ENCODE measurements around the gene TP53I13.

The TP53I13 gene

DNA sequence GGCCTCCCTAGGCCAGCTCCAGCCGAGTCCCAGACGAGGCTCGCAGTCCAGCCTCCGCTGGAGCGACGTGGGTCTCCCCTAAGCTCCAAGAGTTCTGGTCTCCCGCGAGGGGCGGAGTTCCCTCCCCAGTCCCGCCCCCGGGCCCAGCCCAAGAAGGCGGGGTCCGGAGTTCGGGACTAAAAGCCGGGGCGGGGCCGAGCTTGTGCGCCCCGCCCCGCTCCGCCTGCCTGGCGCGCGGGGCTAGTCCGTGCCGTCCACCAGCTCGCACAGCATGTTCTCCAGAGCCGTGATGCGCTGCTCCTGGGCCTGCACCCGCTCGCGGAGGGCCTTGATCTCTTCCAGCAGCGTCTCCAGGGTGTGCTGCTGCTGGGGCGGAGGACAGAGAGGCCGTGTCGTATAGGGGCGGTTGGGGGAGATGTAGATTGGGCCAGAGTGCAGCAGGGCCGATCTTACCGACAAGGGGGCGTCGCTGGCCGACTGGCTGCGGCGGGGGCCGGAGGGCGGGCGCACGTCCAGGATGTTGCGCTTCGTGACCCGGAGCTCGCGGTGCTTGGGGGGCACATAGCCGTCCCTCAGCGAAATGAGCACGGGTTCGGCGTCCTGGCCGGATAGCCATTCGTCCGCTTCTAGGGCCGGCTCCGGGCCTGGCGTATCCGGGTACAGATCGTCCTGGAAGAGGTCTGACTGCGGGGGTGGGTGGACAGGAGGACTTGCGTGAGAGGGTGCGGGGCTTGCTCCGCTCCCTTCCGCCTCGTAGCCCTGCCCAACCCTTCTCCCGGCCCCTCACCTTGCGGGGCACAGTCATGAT lies 47.2 kb downstream of the TP53I13 start:
- DNase-seq (ENCODE audit: low read depth), result peak; percentile 79

DNA sequence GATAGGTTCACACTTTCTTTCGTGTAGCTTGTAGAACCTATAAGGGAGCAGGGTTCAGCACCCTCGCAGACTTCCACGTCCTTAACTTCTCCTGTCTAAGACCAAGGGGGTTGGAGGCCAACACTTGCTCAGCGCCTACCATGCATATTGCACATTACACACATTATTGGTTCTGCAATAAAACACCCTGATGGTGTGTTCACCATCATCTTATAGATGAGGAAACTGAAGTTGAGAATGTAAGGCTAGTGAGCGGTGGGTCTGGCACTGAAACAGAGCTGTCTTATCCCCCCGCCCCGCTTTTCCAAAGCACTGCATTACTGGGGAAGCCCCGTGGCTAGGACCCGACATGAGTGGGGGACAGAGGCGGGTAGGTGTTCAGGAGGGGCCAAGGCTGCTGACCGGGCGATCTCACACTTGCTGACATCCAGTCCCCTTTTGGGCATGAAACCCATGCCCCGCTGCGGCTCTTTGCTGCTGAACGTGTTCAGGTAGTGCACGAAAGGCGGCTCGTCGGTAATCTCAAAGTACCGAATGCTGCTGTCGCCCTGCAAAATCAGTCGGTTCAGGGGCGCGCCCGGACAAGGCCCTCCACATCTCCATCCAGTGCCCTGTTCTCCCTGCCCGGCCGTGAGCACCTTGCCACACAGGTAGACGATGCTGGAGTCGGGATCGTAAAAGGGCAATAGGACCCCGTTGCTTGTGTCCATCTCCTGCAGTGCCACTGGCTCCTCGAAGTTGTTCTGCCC lies 48.0 kb downstream of the TP53I13 start:
- no peak for DNase-seq (ENCODE audit: low read depth)

DNA sequence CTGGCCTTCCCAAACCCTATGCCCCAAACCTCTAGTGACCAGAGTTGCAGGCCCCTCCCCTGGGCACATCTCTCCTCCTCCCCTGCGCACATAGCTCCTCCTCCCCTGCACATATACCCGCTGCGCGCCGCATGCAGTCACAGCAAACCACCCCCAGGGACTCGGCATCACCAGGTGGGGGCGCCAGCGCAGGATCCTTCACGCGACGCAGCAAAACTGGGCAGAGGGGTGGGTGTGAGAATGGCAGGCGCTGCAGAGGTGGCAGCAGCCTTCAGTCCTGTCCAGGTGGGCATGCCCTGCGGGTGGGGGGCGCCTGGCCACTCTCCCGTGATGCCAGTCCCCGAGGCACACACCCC lies 48.6 kb downstream of the TP53I13 start:
- peak; percentile 88 for DNase-seq (ENCODE audit: low read depth)

DNA sequence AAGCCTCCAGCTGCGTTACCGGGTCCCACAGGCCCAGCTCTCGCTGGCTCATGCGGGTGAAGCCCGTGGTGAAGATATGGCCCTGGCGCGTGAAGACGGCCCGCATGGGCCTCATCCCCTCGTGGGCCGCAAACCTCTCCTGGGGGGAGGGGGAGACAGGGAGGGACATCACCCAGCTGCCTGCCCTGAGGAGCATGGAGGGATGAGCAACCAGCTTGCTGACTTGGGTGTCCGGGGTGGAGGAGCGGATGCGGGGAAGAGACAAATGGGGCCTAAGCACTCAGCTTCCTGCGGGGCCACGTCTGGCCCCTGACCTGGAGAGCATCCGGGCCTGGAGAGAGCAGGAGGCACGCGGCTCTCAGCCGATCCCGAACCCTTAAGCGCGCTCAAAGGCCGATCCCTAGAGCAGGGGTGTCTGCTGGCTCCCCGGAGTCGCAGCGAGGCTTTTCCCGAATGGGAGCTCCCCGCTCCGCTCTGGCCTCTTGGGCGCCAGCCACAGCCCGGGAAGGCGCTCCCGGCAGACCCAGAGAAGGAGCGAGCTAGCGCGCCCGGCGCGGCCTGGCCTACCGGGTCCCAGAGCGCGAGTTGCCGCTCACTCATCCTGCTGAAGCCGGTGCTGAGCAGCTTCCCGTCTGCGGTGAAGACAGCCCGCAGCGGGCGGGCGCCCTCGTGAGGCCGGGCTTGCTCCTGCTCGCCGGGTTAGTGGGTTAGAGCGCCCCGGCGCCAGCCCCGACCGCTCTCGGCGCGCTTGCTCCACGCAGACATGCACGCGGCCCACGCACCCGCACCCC lies 49.2 kb downstream of the TP53I13 start:
- peak; percentile 84 for DNase-seq (ENCODE audit: low read depth)

DNA sequence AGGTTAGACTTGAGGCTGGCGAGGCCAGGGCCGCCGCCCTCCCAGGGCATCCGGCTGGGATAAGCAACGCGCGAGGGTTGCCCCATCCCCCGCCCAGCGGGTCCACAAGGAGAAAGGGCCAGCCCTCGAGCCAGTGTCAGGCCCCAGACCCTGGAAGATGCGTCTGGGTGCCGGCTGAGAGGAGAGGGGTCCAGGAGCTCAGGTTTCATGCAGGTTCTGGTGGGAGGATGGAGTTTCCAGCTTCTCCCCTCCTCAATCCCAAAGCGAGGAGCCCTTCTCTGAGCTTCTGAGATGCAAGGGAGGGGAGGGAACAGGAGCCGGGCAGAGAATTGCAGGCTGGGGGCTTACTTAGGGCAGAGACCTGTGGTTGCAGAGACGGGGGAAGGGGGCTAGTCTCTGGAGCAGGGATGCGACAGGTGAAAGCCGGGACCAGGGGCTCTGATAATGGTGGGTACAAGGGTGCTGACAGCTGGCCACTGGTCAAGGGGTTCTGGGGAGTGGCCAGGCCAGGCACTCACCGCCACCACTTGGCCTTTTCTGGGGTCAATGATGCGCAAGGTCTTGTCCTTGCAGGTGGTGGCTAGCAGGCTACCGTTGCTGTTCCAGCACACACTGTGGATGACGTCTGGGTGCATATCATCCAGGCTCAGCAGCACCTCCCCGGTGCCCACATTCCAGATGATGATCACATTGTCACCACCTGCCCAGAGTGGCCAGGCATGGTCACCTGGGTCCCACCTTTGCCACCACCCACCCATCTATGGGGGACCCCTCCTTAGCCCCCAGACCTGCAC lies 50.0 kb downstream of the TP53I13 start:
- DNase-seq (ENCODE audit: low read depth), result no peak

DNA sequence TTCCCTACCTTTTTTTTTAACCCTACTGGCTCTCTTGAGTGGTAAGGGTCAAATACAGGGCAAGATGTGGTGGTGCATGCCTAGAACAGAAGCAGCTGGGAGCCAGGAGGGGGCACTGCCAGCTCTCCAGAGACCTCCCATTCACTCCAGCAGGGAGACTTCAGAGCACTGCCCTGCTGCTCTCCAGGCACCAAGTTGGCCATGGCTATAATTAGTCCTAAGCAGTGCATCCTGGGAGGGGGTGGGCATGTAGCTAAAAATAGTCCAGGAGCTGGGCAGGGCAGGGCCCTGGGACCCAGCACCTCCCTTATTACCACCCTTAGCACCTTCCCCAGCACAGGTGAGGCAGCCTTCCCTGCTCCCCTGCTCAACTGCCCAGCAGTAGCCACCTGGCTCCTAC lies 50.8 kb downstream of the TP53I13 start:
- no peak for DNase-seq (ENCODE audit: low read depth)

DNA sequence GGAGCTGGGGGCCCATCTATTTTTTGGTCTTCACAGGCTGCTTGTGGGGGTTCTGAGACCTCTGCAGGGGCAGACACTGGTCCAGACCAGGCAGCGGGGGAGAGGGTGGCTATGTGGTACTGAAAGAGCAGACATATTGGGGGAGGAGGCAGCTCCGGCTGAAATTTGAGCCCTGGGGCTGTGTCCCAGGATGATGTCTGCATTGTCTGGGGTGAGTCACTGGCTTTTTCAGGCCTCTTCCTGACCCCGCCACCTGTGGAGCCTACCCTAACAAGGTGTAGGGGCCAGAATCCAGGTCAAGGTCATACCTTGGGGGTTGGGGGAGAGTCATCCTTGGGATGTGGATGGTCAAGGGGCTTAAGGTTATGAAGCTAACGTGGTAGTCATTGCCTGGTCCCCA lies 51.8 kb downstream of the TP53I13 start:
- DNase-seq (ENCODE audit: low read depth), result no peak

DNA sequence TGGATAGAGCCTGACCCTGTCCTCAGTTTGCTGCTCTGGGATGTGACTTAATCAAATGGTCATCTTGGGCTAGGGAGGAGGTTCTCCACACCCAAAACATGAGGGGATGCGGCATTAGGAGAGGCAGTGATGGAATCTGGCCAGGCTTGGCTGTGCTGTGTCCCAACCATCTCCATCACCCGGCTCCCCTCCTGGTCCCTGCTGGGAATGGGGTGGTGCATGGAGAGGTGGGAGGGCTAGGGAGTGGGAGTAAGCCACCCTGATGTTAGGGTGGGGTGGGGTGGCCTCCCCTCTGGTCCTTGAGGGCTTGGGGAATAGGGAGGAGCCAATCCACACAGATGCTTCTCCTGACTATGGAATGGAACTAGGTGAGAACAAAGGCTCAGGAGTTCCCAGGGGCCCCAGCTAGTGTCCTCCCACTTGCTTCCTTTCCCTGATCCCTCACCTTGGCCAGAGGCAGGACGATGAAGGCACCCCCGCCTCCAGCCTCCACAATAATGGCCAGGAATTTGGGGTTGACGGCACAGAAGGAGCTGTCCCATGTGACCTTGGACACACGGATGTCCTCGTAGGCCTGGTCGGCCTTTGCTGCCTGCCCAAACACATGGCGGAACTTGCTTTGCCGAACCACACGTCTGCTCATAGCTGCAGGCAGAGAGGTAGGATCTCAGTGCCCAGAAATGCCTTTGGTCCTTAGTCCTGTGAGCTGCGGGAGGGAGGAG lies 52.4 kb downstream of the TP53I13 start:
- no peak for DNase-seq (ENCODE audit: low read depth)

DNA sequence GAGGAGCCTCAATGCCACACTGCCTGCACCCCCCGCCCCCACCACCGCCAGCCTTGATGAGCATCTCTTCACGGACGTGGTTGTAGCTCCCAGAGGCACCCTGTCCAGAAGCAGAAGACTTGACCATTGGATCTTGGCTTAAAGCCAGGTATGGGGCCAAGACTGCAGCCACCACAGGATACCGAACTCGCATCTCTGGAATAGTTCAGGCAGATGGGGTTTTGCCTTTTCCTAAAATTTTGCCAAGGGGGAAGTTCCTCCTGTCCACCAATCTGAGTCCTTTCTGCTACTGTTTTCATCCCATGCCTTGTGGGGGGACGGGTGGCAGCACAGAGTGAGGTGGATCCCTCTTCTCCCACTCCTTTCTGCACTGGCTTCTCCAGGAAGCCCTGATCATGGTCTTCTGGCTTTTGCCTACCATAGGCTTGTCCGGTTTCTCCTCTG lies 53.3 kb downstream of the TP53I13 start:
- no peak for DNase-seq (ENCODE audit: low read depth)
